Dermis microvascular lymphatic vessel endothelial cell (primary cell): ENCODE results near the gene HDAC4. TPM values are rescaled to one million over a fixed set of nuclear protein-coding genes. Genes with fewer than 3 reads are reported as not detected.

Experiments
- DNase-seq, 2 donors: peaks; one replicate each; pipeline versions ENCODE4 v3.0.0 to v3.0.0-alpha.2; 2010; ENCODE audit warnings: low read depth in 2 of 2
- total RNA-seq: library from RNA; depleted of rRNA; stranded (reverse); fragments of >200 nt; gene quantifications from 2 replicates; pipeline ENCODE4 v1.2.1, GENCODE V29; 2014

Gene HDAC4
- total RNA-seq, 1 donor from 2014 or later: 10.4 TPM

- no peak for DNase-seq
Observed at GRCh38 chr2:239239607-239240413, 161.0 kb downstream of the HDAC4 start.

- DNase-seq: no peak
Observed at GRCh38 chr2:239238839-239239606, 161.8 kb downstream of the HDAC4 start.

- no peak for DNase-seq
Observed at GRCh38 chr2:239238381-239238780, 162.4 kb downstream of the HDAC4 start.

- DNase-seq: no peak
Observed at GRCh38 chr2:239236808-239237205, 164.0 kb downstream of the HDAC4 start.

- no peak for DNase-seq
Observed at GRCh38 chr2:239236043-239236807, 164.6 kb downstream of the HDAC4 start.

- DNase-seq: no peak
Observed at GRCh38 chr2:239235311-239235710, 165.5 kb downstream of the HDAC4 start.

GRCh38 chr2:239234191-239235175, 166.3 kb downstream of the HDAC4 start:
- DNase-seq: no peak

- peak; percentile 41 to 68 for DNase-seq
Observed at GRCh38 chr2:239233576-239233975, 167.2 kb downstream of the HDAC4 start.

- no peak for DNase-seq
Observed at GRCh38 chr2:239232195-239232578, 168.6 kb downstream of the HDAC4 start.

GRCh38 chr2:239231231-239232194, 169.3 kb downstream of the HDAC4 start:
- no peak for DNase-seq

- no peak for DNase-seq
Observed at GRCh38 chr2:239230318-239231052, 170.3 kb downstream of the HDAC4 start.

- no peak for DNase-seq
Observed at GRCh38 chr2:239229545-239230279, 171.1 kb downstream of the HDAC4 start.

- no peak for DNase-seq
Observed at GRCh38 chr2:239227661-239228371, 173.0 kb downstream of the HDAC4 start.

- DNase-seq: peak in 1 of 2 donors; percentile 22
Observed at GRCh38 chr2:239226677-239227581, 173.9 kb downstream of the HDAC4 start.

- DNase-seq: peak in 1 of 2 donors; percentile 14
Observed at GRCh38 chr2:239225871-239226561, 174.8 kb downstream of the HDAC4 start.

GRCh38 chr2:239225371-239225851, 175.4 kb downstream of the HDAC4 start:
- no peak for DNase-seq
